Islet of Langerhans (tissue), 1 donor: ENCODE results near the gene TNRC6B.
"Not testable (repeated sequence)": the region's sequence is repeated elsewhere in the genome, so short reads cannot be mapped to it uniquely, and the experiment has no call there.

ENCODE experiments used
- FAIRE-seq: peaks from one replicate; lab custom pipeline; 2011; peaks lifted over from hg19 to GRCh38; lab: Jason Lieb, UNC

The TNRC6B gene

DNA sequence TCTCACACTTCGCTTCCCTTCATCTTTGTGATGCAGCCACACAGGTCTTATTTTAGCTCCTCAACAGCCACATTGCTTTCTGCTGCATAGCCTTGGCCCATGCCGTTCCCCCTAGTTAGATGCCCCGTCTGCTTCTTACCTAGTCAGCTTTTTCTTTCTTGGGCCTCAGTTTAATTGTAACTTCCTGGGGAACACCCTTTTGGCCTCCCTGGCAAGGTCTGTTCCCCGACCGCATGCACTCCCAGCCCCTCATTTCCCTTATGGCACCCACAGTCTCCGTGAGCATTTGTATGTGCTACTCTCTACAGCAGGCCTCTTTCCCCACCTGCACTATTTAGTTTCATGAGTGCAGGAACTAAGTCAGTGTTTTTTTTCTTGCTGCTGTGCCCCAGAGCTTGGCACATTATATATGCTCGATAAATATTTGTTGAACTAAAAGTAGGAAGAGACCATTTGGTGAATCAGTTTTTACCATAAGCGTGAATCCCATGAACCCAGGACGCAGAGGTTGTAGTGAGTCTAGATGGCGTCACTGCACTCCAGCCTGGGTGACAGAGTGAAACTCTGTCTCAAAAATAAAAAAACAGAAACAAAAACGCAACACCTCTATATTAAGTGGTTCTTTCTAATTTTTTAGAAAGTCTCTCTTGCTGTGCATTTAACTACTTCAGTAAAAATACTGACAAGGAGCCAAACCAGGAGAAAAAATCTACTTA, 38.5 kb downstream of the TNRC6B start:
- no peak for FAIRE-seq

DNA sequence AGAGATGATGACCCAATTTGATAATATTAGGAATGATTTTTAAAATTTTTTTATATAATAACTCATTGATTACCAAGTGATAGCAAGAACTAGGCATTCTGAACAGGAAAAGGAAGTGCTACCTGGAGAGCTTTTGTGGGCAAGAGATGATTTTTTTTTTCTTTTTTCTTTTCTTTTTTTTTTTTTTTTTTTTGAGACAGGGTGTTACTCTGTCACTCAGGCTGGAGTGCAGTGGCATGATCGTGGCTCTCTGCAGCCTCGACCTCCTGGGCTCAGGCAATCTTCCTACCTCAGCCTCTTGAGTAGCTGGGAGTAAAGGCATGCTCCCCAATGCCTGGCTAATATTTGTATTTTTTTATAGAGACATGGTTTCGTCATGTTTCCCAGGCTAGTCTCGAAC, 40.4 kb downstream of the TNRC6B start:
- FAIRE-seq: no peak

DNA sequence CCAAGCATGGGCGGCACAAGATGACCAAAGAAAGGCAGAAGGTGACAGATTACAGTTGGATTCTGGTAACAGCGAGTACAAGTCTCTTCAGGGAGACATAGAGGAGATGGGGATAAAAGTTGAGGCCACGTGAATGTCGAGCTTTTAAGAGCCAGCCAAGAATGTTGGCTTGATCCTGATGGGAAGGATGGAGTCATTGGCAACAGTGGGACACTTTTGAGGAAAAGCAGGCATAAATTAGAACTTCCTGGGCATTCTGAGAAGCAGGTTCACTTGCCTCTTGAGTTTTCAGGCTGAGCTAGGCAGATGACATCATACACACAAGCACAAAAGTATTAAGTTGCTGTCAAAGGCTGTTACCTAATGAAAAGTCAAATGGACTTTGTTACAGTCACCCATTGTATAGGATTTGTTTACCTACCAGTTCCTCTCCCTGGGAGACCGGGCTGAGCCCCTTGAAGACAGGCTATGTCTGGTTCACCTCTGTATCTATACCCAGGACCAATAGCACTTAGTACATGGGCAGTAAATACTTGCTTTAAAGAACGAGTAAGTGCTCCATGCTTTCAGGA, 41.1 kb downstream of the TNRC6B start:
- FAIRE-seq: no peak

DNA sequence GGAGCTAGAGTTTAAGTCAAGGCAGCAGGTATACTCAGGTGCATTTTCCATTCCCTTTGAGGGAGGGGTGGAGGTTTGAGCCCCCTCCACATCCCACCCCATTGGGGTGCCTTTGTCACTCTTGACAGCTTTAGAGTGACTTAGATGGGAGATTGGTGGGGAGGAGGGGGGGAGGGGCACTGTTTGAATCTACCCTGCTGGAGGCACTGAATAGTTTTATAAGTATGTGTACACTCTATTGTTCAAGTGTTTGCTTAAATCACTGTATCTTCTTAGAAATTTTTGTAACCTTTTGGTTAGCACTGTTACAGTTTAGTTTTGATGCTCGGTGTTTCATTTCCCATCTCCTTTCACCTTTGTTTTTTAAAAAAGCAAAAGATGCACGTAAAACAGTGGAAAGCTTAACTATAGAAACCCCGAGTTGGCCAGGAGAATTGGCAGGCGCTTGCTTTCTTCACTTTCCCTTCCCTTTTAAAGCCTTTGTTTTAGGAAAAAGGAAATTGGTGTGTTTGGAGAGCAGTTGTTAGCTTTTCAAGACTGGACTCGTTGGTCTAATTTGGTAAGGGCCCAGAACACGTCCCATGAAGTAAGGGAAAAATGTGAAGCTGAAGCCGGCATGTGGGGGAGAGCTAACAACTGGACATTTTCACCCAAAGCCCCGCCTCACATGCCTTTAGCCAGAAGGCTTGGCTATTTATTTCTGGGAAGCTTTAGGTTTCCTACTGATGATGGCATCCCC, 42.8 kb downstream of the TNRC6B start:
- no peak for FAIRE-seq

DNA sequence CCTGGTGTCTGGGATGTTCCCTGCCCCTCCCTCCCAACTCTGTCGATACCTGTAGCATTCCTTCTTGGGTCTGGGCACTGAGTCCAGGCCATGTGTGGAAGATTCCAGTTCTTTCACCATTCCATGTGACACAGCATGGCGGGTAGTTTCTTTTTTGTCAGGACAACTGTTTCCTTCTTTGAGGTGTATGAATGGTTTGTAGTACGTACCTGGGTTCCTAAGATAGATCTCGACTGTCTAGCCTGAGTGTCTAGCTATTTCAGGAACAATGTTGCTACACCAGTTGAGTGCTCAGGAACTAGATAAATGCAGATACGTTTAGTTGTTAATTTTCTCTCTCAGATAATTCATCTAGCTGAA, 43.3 kb downstream of the TNRC6B start:
- FAIRE-seq: no peak

DNA sequence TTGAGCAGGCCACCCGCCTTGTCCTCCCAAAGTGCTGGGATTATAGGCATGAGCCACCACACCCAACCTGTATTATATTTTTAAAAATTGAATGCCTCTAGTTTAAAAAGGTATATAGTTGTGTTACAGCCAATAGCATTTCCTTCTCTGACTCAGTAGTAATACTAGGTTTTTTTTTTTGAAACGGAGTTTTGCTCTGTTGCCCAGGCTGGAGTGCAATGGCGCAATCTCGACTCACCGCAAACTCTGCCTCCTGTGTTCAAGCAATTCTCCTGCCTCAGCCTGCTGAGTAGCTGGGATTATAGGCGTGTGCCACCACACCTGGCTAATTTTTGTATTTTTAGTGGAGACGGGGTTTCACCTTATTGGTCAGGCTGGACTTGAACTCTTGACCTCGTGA, 45.3 kb downstream of the TNRC6B start:
- not testable (repeated sequence) for FAIRE-seq

DNA sequence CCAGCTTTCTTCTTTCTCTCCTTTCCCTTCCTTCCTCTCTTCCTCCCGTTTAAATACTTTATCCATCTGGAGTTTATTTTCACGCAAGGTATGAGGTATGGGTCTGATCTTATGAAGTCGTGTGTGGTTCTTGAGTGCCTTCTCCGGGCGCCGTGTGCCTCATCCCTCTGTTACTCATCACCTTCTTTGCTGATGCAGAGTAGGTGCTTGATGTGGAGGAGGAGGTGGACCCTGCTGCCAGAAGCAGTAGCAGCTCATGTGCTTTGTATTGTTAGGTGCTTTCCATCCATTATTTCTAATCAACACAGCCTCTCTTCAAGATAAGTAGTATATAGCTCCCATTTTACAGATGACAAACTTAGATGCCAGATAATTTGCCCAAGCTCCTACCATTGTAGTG, 47.0 kb downstream of the TNRC6B start:
- FAIRE-seq: no peak

DNA sequence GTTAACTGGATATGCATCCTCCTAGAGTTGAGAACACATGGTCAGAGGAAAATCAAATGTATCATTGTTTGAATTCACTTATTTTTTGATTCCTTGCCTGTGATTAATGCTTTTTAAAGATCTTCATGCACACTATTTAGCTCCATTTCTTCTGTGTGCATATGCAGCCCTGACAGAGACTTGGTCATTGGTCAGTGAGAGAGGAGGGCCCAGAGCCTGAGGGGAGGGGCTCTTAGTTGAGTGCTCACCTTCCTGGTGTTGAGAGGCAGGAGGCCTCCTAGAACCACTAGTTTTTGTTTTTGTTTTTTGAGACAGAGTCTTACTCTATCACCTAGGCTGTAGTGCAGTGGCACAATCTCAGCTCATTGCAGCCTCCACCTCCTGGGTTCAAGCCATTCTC, 48.9 kb downstream of the TNRC6B start:
- no peak for FAIRE-seq

DNA sequence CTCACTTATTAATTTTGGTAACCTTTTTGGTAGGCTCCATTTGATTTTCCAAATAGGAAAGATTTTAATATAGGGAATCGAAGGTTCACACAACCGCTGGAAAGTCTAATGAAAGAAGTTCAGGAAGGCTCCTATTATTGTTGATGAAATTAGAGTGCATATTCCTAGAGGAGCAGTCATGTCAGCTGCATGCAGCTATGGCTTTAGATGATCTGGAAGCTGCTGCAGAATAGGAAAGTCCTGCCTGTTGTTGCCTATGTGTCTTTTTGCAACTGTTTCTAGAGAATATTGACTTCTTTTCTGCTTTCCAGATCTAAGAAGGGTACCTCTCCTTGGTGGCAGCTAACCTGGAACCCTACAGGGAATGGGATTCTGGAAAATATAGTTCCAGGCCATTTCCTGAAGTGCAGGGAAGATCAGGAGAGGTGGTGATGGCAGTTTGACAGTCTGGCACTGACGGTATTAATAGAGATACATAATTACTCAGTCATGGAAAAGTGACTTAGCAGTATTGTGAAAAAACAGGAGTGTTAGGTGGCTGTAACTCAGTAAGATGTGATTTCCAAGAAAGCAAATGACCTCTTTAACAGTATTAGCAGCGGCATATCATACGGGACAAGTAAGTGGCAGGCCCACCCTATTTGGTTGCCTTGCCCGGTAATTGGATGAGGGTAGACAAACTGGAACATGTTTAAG, 54.0 kb downstream of the TNRC6B start:
- no peak for FAIRE-seq

DNA sequence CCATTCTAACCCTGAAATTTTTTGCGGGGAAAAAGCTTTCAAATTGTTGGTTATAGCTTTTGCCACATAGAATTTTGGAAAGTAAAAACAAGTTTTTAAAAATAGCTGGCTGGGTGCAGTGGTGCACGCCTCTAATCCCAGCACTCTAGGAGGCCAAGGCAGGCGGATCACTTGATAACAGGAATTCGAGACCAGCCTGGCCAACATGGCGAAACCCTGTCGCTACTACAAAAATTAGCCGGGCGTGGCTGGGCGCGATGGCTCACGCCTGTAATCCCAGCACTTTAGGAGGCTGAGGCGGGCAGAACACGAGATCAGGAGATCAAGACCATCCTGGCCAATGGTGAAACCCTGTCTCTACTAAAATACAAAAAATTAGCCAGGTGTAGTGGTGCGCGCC, 54.9 kb downstream of the TNRC6B start:
- no peak for FAIRE-seq

DNA sequence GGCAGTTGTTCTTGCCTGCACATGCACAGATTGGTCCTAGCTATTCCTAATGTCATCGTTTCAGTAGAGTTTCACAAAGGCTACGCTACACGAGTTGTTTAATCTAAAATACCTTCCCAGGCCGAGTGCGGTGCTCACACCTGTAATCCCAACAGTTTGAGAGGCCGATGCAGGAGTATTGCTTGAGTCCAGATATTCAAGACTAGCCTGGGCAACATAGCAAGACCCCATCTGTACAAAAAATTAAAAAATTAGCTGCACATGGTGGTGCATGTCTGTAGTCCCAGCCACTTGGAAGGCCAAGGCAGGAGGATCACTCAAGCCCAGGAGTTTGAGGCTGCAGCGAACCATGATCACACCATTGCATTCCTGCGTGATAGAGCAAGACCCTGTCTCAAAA, 56.2 kb downstream of the TNRC6B start:
- FAIRE-seq: no peak

DNA sequence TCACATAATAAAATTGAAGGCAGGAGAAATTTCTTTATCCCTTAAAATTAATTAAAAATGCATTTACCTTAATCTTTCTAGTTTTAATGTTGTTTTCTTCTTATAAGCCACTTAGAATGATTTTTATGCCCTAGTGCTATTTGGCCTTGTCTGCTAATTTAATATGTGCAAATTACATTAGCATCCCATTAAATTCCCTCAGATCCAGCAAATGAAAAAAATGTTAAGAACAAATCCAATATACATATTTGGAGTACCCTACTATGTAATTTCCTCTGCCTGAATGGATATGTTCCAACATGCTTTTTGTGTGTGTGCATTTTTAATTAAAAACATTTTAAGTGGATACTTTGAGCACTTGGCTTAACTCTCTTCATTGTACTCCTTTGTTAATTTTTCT, 56.9 kb downstream of the TNRC6B start:
- FAIRE-seq: no peak

DNA sequence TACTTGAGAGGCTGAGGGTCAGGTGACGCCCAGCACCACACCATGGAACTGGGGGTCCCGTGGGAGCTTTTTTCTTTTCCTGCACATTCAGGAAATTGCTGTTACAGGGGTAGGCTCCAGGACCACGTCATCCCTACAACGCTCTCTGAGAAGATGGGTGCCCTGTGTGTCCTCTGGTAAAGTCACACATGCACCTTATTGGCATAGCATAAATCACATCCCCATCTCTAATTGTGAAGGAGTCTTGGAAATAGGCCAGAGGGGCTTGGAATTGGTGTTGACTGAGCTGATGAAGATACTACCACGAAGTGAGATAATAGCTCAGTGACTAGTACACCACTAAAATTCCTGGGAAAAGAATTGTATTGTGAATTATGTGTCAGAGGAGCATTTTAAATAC, 57.6 kb downstream of the TNRC6B start:
- FAIRE-seq: no peak

DNA sequence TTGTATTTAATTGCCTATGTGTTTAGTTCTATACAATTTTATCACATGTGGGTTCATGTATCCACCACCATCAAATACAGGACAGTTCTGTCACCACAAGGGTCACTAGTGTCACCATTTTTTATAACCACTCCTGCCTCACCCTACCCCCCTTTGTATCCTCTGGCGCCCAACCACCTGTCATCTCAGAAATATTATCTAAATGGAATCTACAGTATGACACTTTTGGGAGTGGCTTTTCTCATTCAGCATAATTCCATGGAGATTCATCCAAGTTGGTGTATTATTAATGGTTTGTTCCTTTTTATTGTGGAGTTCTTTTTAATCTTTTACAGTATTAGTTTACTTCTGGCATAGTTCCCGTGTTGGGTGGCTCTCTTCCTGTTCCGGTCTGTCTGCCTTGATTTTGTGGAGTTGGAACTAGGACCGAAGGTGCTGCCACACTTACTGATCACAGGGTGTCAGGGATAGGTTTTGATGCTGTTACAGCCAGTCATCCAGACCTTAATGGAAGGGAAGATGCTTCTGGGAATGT, 58.5 kb downstream of the TNRC6B start:
- FAIRE-seq: no peak

DNA sequence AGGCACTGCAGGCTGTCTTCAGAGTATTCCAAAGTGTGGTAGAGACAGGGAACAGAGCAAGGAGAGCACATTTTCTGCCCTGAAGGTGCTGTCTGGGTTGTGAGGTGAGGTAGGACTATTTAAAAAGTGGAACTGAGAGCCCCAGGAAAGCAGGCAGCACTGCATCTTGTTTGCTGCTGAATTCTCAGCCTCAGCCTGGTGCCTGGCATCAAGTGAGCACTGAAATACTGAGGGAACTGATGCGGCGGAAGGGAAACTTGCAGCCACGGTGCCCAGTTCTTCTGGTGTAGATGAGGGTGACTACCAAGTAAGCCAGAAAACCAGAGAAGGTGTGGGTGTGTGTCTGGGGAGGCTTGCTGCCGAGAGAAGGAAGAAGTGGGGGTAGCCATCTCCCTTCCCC, 59.5 kb downstream of the TNRC6B start:
- no peak for FAIRE-seq

DNA sequence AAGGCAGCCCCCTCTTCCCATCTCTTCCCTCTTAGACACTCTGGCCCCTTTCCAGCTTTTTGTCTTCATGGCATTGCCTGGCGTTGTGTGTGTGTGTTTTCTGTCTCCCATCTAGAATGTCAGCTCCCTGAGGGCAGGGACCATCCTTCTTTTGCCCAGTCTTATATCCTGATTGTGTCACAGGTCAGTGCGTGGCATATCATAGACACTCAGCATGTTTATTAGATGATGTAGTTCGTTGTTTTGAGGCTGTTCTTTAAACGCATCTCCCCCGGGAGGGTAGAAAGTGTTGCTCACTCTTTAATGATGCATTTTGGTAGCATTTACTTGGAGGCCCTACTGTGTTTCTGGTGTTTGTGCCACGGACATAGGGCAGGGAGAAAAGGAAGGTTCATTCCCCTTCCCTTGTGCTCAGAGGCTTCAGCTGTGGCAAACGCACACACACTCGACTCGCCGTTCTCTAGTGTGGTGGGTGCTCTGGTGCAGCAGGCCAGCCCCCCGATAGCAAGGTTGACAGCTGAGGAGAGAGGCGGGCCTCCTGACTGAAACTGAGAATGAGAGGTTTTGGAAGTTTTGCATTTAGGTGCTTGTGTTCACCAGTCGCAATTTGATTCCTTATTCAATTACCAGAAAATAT, 60.2 kb downstream of the TNRC6B start:
- no peak for FAIRE-seq

DNA sequence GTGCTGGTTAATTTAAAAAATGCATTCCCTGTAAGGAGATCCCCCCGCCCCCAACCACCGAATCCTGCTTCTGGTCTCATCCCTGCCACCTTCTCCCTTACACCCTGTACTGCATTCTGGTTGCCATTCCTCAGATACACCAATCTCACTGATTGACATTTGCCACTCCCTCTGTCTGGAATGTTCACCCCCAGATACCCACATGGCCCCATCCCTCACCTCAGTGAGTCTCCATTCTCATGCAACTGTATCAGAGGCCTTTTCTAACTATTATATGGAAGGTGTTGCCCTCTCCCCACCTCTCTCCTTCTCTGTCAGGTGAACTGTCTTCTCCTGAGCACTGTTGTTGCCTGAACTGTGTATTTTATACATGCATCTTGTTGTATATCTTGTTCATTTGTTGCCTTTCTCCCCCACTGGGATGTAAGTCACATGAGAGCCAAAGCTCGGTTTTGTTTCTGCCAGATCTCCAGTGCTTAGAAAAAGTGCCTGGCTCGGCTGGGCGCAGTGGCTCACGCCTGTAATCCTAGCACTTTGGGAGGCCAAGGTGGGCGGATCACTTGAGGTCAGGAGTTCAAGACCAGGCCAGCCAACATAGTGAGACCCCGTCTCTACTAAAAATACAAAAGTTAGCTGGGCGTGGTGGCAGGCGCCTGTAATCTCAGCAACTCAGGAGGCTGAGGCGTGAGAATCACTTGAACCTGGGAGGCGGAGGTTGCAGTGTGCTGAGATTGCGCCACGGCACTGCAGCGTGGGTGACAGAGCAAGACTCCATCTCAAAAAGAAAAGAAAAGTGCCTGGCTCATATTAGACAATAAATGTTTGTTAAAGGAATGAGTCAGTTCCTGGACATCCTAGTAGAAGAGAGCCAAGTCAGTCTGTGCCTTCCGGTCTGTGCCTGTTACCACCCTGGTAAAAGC, 61.0 kb downstream of the TNRC6B start:
- FAIRE-seq: no peak

DNA sequence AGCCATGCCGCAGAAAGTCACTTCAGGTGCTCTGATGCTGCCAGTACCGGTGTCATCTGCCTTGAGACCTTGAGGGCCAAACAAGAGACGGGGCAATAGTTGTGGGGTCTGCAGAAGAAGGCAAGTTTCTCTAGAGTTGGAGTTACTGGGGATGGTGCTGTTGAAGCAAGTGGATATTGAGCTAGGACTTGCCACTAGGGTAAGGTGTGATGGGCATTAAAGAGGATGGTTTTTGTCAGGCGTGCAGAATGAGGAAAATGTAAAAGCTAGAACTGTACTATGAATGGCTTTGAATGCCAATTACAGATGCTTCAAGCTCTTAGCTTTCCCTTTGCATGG, 61.6 kb downstream of the TNRC6B start:
- no peak for FAIRE-seq

DNA sequence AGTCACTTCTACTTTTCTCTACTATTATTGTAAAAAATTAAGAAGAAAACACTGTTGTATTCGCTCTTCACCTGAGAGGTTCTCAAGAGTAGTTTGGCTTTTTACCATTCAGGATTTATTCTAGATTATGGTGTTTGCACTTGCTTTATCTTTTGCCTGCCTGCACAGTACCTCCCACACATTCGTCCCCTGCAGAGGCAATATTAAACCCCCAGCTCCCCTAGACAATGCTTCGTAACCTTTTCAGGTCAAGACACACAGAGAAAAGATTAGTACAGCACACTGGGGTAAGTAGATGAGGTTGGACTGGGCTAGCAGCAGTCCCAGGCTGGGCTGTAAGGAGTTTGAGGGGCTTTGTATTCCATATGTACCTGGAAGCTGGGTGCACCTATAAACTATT, 62.4 kb downstream of the TNRC6B start:
- FAIRE-seq: no peak

DNA sequence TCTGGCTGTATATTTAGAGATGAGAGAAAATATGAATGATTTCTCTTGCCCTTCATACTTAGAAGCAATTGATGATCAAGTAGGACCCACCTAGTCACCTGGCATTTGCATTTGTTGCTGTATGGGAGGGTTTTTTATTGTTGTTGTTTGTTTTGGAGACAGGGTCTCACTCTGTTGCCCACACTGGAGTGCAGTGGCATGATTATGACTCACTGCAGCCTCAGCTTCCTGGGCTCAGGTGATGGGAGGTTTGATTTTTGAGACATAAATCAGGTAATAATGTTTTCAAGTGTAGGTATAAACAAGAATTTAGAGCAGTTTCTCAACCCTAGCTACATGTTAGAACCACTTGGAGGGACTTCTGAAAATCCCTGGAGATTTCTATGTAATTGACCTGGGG, 63.0 kb downstream of the TNRC6B start:
- no peak for FAIRE-seq

DNA sequence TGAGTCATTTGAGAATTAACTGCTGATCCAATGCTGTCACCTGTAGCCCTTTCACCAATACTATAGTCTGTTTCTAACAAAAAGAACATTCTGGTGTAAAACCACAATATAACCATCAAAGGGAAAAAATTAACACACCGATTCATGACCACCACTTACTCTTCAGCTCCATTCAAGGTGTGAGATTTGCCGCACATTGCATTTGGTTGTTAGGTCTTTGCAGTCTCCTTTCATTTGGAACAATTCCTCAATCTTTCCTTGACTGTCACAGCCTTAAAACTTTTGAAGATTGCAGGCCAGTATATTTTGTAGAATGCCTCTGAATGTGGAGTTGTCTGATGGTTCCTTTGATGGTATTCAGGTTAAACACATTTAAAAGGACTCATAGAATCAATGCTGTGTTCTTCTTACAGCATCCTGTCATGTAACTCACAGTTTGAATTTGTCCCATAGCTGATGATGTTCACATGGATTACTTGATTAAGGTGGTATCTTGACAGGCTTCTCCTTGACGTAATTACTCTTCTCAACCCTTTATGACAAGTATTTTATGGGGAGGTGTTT, 63.6 kb downstream of the TNRC6B start:
- FAIRE-seq: no peak
